WTC11 (cell line): ENCODE measurements around the gene NFAM1.

ENCODE experiments used
- ATF3 ChIP-seq: sonication (generic); formaldehyde crosslinking; conservative IDR thresholded peaks from 2 replicates; pipeline ENCODE4 v1.8.1; 2022; ENCODE audit warnings: mild to moderate bottlenecking, missing genetic modification reagents
- CTCF ChIP-seq: fragments of 200-600 bp; IDR thresholded peaks from 2 replicates; pipeline ENCODE4 v1.8.0; 2022; ENCODE audit warnings: antibody characterized with exemption
- E2F5 ChIP-seq: sonication (generic); formaldehyde crosslinking; IDR thresholded peaks from 2 replicates; pipeline ENCODE4 v1.8.1; 2022; ENCODE audit warnings: mild to moderate bottlenecking, moderate library complexity, missing genetic modification reagents
- FOXK1 ChIP-seq: sonication (generic); formaldehyde crosslinking; IDR thresholded peaks from 2 replicates; pipeline ENCODE4 v1.8.0; 2022; ENCODE audit warnings: mild to moderate bottlenecking, moderate library complexity, missing genetic modification reagents
- GABPB1 ChIP-seq: sonication (generic); formaldehyde crosslinking; IDR thresholded peaks from 2 replicates; pipeline ENCODE4 v1.8.1; 2023; ENCODE audit warnings: mild to moderate bottlenecking, missing genetic modification reagents
- PRDM15 ChIP-seq: sonication (generic); formaldehyde crosslinking; IDR thresholded peaks from 2 replicates; pipeline ENCODE4 v1.8.0; 2022; ENCODE audit warnings: missing genetic modification reagents
- RELA ChIP-seq: sonication (generic); formaldehyde crosslinking; IDR thresholded peaks from 2 replicates; pipeline ENCODE4 v1.8.1; 2022; ENCODE audit warnings: missing genetic modification reagents, mild to moderate bottlenecking, borderline replicate concordance
- TP53 ChIP-seq: sonication (generic); formaldehyde crosslinking; IDR thresholded peaks from 2 replicates; pipeline ENCODE4 v1.8.1; 2023; ENCODE audit warnings: mild to moderate bottlenecking, missing genetic modification reagents
- ZBTB21 ChIP-seq: sonication (generic); formaldehyde crosslinking; IDR thresholded peaks from 2 replicates; pipeline ENCODE4 v1.8.1; 2023; ENCODE audit warnings: mild to moderate bottlenecking, missing genetic modification reagents, borderline replicate concordance
- ZNF121 ChIP-seq: sonication (generic); formaldehyde crosslinking; IDR thresholded peaks from 2 replicates; pipeline ENCODE4 v1.8.0; 2023; ENCODE audit warnings: missing genetic modification reagents
- ZNF263 ChIP-seq: sonication (generic); formaldehyde crosslinking; IDR thresholded peaks from 2 replicates; pipeline ENCODE4 v1.8.1; 2022; ENCODE audit warnings: low read depth, mild to moderate bottlenecking, moderate library complexity, missing genetic modification reagents
- TF ChIP-seq, protein P1 (sequence below): sonication (generic); formaldehyde crosslinking; IDR thresholded peaks from 2 replicates; pipeline ENCODE4 v1.8.1; 2023; ENCODE audit warnings: mild to moderate bottlenecking, missing genetic modification reagents, moderate library complexity

DNA sequence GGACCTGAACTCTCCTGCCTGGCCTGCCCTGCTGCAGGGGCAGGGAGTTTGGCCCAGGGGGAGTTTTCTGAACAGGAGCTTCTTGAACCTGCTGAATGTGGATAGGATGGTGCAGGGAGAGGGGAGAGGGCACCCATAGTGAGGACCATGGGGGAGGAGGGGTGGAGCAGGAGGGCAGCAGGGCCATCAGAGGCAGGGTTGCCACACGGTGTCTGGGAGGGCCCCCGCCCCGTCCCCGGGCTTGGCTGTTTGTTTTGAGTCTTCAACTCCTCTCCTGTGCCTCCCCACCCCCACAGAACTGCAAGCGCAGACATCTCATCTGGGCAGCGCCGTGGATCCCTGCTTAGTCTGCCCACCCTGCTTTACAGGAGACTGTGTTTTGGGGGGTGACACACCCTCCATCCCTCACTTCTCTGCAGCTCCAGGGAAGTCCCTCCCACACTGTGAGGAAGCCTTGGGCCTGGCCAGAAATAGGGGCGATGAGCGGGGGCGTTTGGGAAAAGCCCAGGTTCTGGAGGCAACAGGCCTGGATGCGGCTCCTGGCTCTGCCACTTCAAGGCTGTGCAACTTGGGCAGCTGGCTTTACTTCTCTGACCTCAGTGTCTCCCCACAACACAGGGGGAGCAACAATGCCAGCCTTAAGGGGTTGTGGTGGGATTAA, 14.4 kb downstream of the NFAM1 start:
- TF ChIP-seq FOXK1 (CRISPR knock-in tag) (no peak), CTCF (no peak), RELA (CRISPR knock-in tag) (no peak), ATF3 (no peak), E2F5 (CRISPR knock-in tag) (no peak), ZNF263 (CRISPR knock-in tag) (no peak), TP53 (no peak), ZNF121 (no peak), ZBTB21 (CRISPR knock-in tag) (no peak), GABPB1 (CRISPR knock-in tag) (no peak), PRDM15 (CRISPR knock-in tag) (no peak)
- TF ChIP-seq, protein P1, sequence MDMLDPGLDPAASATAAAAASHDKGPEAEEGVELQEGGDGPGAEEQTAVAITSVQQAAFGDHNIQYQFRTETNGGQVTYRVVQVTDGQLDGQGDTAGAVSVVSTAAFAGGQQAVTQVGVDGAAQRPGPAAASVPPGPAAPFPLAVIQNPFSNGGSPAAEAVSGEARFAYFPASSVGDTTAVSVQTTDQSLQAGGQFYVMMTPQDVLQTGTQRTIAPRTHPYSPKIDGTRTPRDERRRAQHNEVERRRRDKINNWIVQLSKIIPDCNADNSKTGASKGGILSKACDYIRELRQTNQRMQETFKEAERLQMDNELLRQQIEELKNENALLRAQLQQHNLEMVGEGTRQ = no peak
